C4-2B (cell line): ENCODE measurements around the gene PRKG2.

Experiments
- H3K27ac ChIP-seq: fragments of 450-650 bp; 2 replicates; pipeline ENCODE4 v1.5.1; 2017
- ZFX ChIP-seq: fragments of 450-650 bp; IDR thresholded peaks from 2 replicates; pipeline ENCODE4 v1.6.1; 2017
- TF ChIP-seq, protein P1 (sequence below): fragments of 450-650 bp; conservative IDR thresholded peaks from 2 replicates; pipeline ENCODE4 v1.5.1; 2017; ENCODE audit warnings: mild to moderate bottlenecking

The PRKG2 gene

DNA sequence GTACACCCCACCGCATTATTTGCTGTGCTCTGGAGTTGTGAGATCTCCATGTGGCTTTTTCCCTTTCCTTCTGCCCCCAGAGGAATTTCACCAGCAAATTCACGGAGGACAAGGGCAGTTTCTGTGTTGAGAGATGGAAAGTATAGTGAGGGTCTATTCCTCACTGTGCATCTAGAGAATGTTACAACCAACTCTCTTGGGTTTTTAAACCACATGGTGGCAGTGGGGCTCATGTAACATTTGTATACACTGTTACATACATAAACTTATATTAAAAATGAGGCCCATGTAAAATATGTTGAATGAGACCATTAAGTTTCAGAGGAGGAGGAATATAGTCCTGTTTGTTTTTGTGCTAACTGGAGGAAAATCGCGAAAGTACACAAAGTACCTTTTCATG lies 909 bp upstream of the PRKG2 start:
- H3K27ac ChIP-seq = no peak overlapping the region
- TF ChIP-seq, protein P1, sequence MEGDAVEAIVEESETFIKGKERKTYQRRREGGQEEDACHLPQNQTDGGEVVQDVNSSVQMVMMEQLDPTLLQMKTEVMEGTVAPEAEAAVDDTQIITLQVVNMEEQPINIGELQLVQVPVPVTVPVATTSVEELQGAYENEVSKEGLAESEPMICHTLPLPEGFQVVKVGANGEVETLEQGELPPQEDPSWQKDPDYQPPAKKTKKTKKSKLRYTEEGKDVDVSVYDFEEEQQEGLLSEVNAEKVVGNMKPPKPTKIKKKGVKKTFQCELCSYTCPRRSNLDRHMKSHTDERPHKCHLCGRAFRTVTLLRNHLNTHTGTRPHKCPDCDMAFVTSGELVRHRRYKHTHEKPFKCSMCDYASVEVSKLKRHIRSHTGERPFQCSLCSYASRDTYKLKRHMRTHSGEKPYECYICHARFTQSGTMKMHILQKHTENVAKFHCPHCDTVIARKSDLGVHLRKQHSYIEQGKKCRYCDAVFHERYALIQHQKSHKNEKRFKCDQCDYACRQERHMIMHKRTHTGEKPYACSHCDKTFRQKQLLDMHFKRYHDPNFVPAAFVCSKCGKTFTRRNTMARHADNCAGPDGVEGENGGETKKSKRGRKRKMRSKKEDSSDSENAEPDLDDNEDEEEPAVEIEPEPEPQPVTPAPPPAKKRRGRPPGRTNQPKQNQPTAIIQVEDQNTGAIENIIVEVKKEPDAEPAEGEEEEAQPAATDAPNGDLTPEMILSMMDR = no peak
- TF ChIP-seq ZFX = no peak

GRCh38 chr4:81214144-81214880 lies 710 bp downstream of the PRKG2 start:
- no peak overlapping the region for H3K27ac ChIP-seq
- TF ChIP-seq, protein P1 = no peak
- no peak for TF ChIP-seq ZFX

GRCh38 chr4:81213671-81214070 lies 1.4 kb downstream of the PRKG2 start:
- no peak overlapping the region for H3K27ac ChIP-seq
- TF ChIP-seq ZFX = no peak
- TF ChIP-seq, protein P1 = no peak

- TF ChIP-seq, protein P1 = no peak
- TF ChIP-seq ZFX = no peak
- H3K27ac ChIP-seq = no peak overlapping the region
Measured at GRCh38 chr4:81211956-81212355, 3.1 kb downstream of the PRKG2 start.

GRCh38 chr4:81207828-81208227 lies 7.2 kb downstream of the PRKG2 start:
- no peak overlapping the region for H3K27ac ChIP-seq
- TF ChIP-seq, protein P1 = no peak
- TF ChIP-seq ZFX = no peak

DNA sequence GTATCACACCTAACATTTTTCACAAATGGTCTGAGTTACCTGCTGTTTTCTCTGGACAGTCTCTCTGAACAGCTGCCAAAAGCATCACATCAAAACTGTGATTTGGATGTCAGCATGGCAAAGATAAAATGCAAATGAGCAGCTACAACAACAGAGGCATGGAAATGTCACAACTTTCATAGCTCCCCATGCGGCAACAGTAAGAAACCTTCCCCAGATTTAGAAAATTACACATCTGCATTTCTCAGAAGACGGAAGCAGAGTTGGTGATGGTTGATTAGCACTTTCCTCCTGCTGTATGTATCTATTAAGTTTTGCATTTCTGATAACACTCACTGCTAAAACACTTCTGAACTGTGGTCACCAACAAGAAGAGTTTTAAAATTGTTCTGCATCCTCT lies 9.7 kb downstream of the PRKG2 start:
- no peak for TF ChIP-seq ZFX
- TF ChIP-seq, protein P1 = no peak
- no peak overlapping the region for H3K27ac ChIP-seq

DNA sequence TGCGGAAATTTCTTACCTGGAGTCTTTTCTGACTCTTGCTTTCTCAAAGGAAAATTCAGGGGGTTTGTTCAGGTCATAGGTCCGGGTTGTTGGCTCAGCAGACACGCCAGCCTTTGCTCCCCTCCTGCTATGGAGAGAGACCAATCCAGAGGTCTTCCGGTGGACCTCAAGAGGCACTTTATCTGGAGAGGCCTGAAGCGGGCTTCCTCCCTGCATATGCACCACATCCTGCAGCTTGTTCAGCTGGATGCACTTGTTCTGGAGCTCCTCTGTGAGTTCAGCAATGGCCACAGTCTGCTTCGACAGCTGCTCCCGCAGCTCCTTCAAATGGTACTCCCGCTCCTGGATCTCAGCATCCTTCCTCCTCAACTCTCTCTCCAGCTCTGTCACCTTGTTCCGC lies 10.5 kb downstream of the PRKG2 start:
- no peak overlapping the region for H3K27ac ChIP-seq
- TF ChIP-seq, protein P1 = no peak
- TF ChIP-seq ZFX = no peak
